Loucy (cell line): ENCODE results near the gene VPS51.

Source experiments
- H2AFZ ChIP-seq: fragments of 200-600 bp; sonication (generic); 2 replicates; pipeline ENCODE4 v1.6.0; 2016; ENCODE audit warnings: antibody characterized with exemption, mild to moderate bottlenecking, low read length, moderate library complexity
- H3F3A ChIP-seq: fragments of 200-600 bp; 2 replicates; pipeline ENCODE4 v1.6.0; 2016; ENCODE audit warnings: antibody characterized with exemption, low read depth, mild to moderate bottlenecking
- H3K27me3 ChIP-seq: fragments of 200-600 bp; sonication (generic); 2 replicates; pipeline ENCODE4 v1.6.1; 2014; ENCODE audit warnings: low read length, mild to moderate bottlenecking; ENCODE audit not compliant: insufficient read depth, poor library complexity, severe bottlenecking
- H3K36me3 ChIP-seq: fragments of 200-600 bp; sonication (generic); 2 replicates; pipeline ENCODE4 v1.6.1; 2016; ENCODE audit warnings: low read length; ENCODE audit not compliant: insufficient read depth
- H3K4me1 ChIP-seq: fragments of 200-600 bp; sonication (generic); 2 replicates; pipeline ENCODE4 v1.5.1; 2014; ENCODE audit warnings: low read length, mild to moderate bottlenecking; ENCODE audit not compliant: insufficient read depth, poor library complexity, severe bottlenecking
- H3K4me2 ChIP-seq: fragments of 200-600 bp; sonication (generic); 2 replicates; pipeline ENCODE4 v1.6.0; 2014; ENCODE audit warnings: antibody characterized with exemption, low read length, low read depth, mild to moderate bottlenecking; ENCODE audit not compliant: poor library complexity, severe bottlenecking
- H3K4me3 ChIP-seq: fragments of 200-600 bp; sonication (generic); 2 replicates; pipeline ENCODE4 v1.5.1; 2014; ENCODE audit warnings: low read length, mild to moderate bottlenecking, mixed read lengths; ENCODE audit not compliant: poor library complexity, severe bottlenecking
- H3K79me2 ChIP-seq: fragments of 200-600 bp; sonication (generic); 2 replicates; pipeline ENCODE4 v1.6.1; 2014; ENCODE audit warnings: low read length; ENCODE audit not compliant: insufficient read depth
- H3K9ac ChIP-seq: fragments of 200-600 bp; sonication (generic); 2 replicates; pipeline ENCODE4 v1.6.0; 2014; ENCODE audit warnings: mild to moderate bottlenecking, low read depth, low read length, moderate library complexity; ENCODE audit not compliant: poor library complexity, severe bottlenecking
- H3K9me2 ChIP-seq: fragments of 200-600 bp; sonication (generic); replicated peaks from 2 replicates; pipeline ENCODE4 v1.6.1; 2016; ENCODE audit warnings: low read depth, low read length, mixed read lengths
- H3K9me3 ChIP-seq: fragments of 200-600 bp; sonication (generic); 2 replicates; pipeline ENCODE4 v1.6.1; 2014; ENCODE audit warnings: mild to moderate bottlenecking, antibody characterized with exemption, low read length, low read depth; ENCODE audit not compliant: insufficient read depth
- H4K20me1 ChIP-seq: fragments of 200-600 bp; sonication (generic); 2 replicates; pipeline ENCODE4 v1.6.0; 2014; ENCODE audit warnings: antibody characterized with exemption, low read length, mild to moderate bottlenecking; ENCODE audit not compliant: insufficient read depth, poor library complexity, severe bottlenecking
- EZH2phosphoT487 ChIP-seq: fragments of 200-600 bp; IDR thresholded peaks from 2 replicates; pipeline ENCODE4 v1.6.1; 2018; ENCODE audit warnings: antibody characterized with exemption, mild to moderate bottlenecking, moderate library complexity, borderline replicate concordance
- TF ChIP-seq, protein P1 (sequence below): fragments of 200-600 bp; sonication (generic); conservative IDR thresholded peaks from 2 replicates; pipeline ENCODE4 v1.5.1; 2014; ENCODE audit warnings: mild to moderate bottlenecking, antibody characterized with exemption, low read length

Gene VPS51

GRCh38 chr11:65126624-65127274, 30.7 kb downstream of the VPS51 start:
- no peak overlapping the region for H2AFZ ChIP-seq
- H3K4me1 ChIP-seq = peaks cover 7% of the 10 kb centered on the region
- H3K4me3 ChIP-seq = no peak overlapping the region
- H3F3A ChIP-seq = no peaks in the 10 kb centered on the region
- H3K9me3 ChIP-seq = no peaks in the 10 kb centered on the region
- no peak overlapping the region for H3K4me2 ChIP-seq
- H3K36me3 ChIP-seq = peaks cover 57% of the 10 kb centered on the region
- H3K9ac ChIP-seq = no peak overlapping the region
- no peaks in the 10 kb centered on the region for H3K9me2 ChIP-seq
- TF ChIP-seq EZH2phosphoT487 = no peak
- TF ChIP-seq, protein P1, sequence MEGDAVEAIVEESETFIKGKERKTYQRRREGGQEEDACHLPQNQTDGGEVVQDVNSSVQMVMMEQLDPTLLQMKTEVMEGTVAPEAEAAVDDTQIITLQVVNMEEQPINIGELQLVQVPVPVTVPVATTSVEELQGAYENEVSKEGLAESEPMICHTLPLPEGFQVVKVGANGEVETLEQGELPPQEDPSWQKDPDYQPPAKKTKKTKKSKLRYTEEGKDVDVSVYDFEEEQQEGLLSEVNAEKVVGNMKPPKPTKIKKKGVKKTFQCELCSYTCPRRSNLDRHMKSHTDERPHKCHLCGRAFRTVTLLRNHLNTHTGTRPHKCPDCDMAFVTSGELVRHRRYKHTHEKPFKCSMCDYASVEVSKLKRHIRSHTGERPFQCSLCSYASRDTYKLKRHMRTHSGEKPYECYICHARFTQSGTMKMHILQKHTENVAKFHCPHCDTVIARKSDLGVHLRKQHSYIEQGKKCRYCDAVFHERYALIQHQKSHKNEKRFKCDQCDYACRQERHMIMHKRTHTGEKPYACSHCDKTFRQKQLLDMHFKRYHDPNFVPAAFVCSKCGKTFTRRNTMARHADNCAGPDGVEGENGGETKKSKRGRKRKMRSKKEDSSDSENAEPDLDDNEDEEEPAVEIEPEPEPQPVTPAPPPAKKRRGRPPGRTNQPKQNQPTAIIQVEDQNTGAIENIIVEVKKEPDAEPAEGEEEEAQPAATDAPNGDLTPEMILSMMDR = no peak
- peaks cover 32% of the 10 kb centered on the region for H3K79me2 ChIP-seq
- peaks cover under 1% of the 10 kb centered on the region for H4K20me1 ChIP-seq
- H3K27me3 ChIP-seq = no peaks in the 10 kb centered on the region

GRCh38 chr11:65127473-65128181, 31.6 kb downstream of the VPS51 start:
- Histone ChIP-seq H3K4me1 (peaks cover 14% of the 10 kb centered on the region), H3K27me3 (no peaks in the 10 kb centered on the region), H3K36me3 (peaks cover 57% of the 10 kb centered on the region), H3K9ac (no peak overlapping the region), H3K79me2 (peaks cover 36% of the 10 kb centered on the region), H3K4me3 (no peak overlapping the region), H4K20me1 (peaks cover 6% of the 10 kb centered on the region), H3K4me2 (no peak overlapping the region), H3F3A (no peaks in the 10 kb centered on the region), H2AFZ (no peak overlapping the region), H3K9me3 (no peaks in the 10 kb centered on the region), H3K9me2 (no peaks in the 10 kb centered on the region)
- TF ChIP-seq EZH2phosphoT487 = no peak
- TF ChIP-seq, protein P1 = no peak

DNA sequence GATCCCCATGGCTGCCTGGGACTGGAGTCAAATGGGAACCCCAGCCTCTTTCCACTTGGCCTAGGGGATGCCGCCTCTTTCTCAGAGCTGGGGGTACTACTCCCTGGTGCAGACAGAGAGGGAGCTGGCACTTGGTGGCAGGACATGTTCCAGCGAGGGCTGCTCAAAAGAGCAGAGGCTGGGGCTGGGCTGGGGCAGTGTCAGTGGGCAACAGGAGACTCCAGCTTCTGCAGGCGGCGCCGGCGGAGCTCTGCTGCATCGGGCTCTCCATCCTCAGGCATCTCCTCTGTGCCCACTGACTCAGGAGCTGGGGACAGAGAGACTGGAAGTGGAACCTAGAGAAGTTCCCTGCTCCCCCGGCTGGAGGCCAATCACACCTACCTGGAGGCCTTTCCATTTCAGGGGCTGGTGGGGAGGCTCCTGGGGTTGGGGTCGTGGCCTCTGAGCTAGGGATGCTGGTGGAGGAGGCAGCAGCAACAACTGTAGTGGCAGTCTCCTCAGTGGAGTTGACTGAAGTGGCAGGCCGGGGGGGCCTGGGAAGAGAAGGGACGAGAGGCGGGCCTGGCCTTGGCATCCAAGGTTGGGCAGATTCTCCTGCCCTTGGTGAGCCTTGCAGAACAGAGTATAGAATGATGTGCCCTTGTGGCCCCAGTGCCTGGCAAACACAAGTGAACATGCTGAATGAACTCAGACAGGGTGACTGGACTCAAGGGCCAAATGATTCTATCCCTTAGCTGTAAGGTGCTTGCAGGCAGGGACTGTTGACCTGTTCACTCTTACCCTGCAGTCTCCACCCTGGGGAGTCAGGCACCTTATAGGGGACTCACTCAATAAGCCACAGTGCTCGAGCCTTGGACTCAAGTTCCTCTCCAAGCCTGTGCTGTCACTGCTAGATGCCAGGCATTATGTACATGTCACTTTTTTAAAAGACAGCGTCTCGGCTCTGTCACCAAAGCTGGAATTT, 32.5 kb downstream of the VPS51 start:
- no peaks in the 10 kb centered on the region for H3K9me2 ChIP-seq
- peaks cover 14% of the 10 kb centered on the region for H4K20me1 ChIP-seq
- TF ChIP-seq EZH2phosphoT487 = no peak
- TF ChIP-seq, protein P1 = no peak
- peaks cover 18% of the 10 kb centered on the region for H3K4me1 ChIP-seq
- no peak overlapping the region for H3K4me3 ChIP-seq
- no peaks in the 10 kb centered on the region for H3K9me3 ChIP-seq
- H3F3A ChIP-seq = no peaks in the 10 kb centered on the region
- no peak overlapping the region for H3K9ac ChIP-seq
- H3K79me2 ChIP-seq = peaks cover 36% of the 10 kb centered on the region
- no peak overlapping the region for H3K4me2 ChIP-seq
- H3K27me3 ChIP-seq = no peaks in the 10 kb centered on the region
- H2AFZ ChIP-seq = no peak overlapping the region
- H3K36me3 ChIP-seq = peaks cover 57% of the 10 kb centered on the region
